Progenitor cell of endocrine pancreas (in vitro differentiated cells): ENCODE results near the gene TMEM170B. TPM values are rescaled to one million over a fixed set of nuclear protein-coding genes. Genes with fewer than 3 reads are reported as not detected.

ENCODE experiments used
- DNase-seq: peaks from one replicate; pipeline ENCODE4 v3.0.0; 2021; ENCODE audit warnings: low spot score; ENCODE audit not compliant: unreplicated experiment
- H3K27ac Mint-ChIP-seq: 2 replicates; pipeline ENCODE4 v1.8.0; 2021; ENCODE audit warnings: mild to moderate bottlenecking, moderate library complexity, mixed read lengths
- H3K27me3 Mint-ChIP-seq: 2 replicates; pipeline ENCODE4 v1.8.0; 2021; ENCODE audit warnings: mixed read lengths
- H3K36me3 Mint-ChIP-seq: 2 replicates; pipeline ENCODE4 v1.8.0; 2022; ENCODE audit warnings: mixed read lengths; ENCODE audit not compliant: insufficient read depth
- H3K4me1 Mint-ChIP-seq: 2 replicates; pipeline ENCODE4 v1.8.0; 2021; ENCODE audit warnings: low read depth, mixed read lengths
- H3K4me3 Mint-ChIP-seq: 2 replicates; pipeline ENCODE4 v1.8.0; 2021; ENCODE audit warnings: low read depth, mild to moderate bottlenecking, moderate library complexity, mixed read lengths
- H3K9me3 Mint-ChIP-seq: 2 replicates; pipeline ENCODE4 v1.8.0; 2021; ENCODE audit warnings: low read depth, mixed read lengths
- CTCF ChIP-seq: fragments of 200-600 bp; sonication (generic); IDR thresholded peaks from one replicate; pipeline ENCODE4 v1.5.0; 2021; ENCODE audit warnings: antibody characterized with exemption, mild to moderate bottlenecking; ENCODE audit not compliant: unreplicated experiment
- total RNA-seq: library from RNA; stranded (reverse); gene quantifications from 2 replicates; pipeline ENCODE4 v1.2.1, GENCODE V29; 2021

The TMEM170B gene
- total RNA-seq, 1 donor from 2014 or later: 7.6 TPM

DNA sequence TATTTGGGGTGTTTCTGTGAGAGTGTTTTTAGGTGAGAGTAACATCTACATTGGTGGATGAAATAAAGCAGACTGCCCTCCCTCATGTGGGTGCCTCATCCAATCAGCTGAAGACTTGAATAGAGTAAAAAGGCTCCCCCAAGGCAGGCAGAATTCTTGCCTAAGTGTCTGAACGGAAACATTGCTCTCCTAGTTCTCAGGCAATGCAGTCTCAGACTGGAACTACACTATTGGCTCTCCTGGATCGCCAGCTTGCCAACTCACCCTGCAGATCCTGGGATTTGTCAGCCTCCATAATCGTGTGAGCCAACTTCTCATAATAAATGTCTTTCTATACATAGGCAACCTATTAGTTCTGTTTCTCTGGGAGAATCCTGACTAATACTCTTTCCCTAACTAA is 5.5 kb upstream of the TMEM170B start:
- Mint-ChIP-seq H3K27me3 (peaks cover 23% of the 10 kb centered on the region), H3K4me1 (peaks cover 4% of the 10 kb centered on the region), H3K36me3 (no peaks in the 10 kb centered on the region), H3K9me3 (no peaks in the 10 kb centered on the region), H3K27ac (no peak overlapping the region), H3K4me3 (no peak overlapping the region)
- no peak for TF ChIP-seq CTCF
- DNase-seq: no peak

GRCh38 chr6:11534561-11534960 is 3.0 kb upstream of the TMEM170B start:
- H3K9me3 Mint-ChIP-seq: no peaks in the 10 kb centered on the region
- H3K4me1 Mint-ChIP-seq: peaks cover 7% of the 10 kb centered on the region
- H3K27ac Mint-ChIP-seq: no peak overlapping the region
- peaks cover 23% of the 10 kb centered on the region for H3K27me3 Mint-ChIP-seq
- no peak overlapping the region for H3K4me3 Mint-ChIP-seq
- TF ChIP-seq CTCF: no peak
- H3K36me3 Mint-ChIP-seq: no peaks in the 10 kb centered on the region
- no peak for DNase-seq

- Mint-ChIP-seq H3K4me3 (peak overlapping the region; percentile 12), H3K27me3 (peaks cover 18% of the 10 kb centered on the region), H3K4me1 (peaks cover 9% of the 10 kb centered on the region), H3K9me3 (no peaks in the 10 kb centered on the region), H3K36me3 (no peaks in the 10 kb centered on the region), H3K27ac (no peak overlapping the region)
- no peak for DNase-seq
- TF ChIP-seq CTCF: no peak
Measured at GRCh38 chr6:11535801-11536230, 1.7 kb upstream of the TMEM170B start.

DNA sequence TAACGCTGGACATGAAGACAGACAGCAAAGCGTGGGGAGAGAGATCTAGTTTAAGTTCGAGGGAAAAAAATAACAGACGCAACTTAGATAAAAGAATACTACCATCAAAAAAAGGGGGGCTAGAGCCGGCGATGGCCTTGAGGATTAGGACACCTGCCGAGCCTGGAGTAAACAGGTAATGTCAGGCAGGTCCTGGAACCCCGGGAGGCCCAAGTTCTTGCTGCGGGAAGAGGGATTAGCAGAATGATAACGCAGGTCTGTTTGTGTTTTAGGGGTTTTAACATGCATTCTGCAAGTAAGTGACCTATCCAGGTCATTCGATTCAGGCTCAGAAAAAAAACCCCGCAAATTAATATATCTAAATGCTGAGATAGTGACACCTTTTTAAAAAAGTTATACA is 754 bp upstream of the TMEM170B start:
- H3K4me3 Mint-ChIP-seq: peak overlapping the region; percentile 73
- no peak for DNase-seq
- H3K4me1 Mint-ChIP-seq: peaks cover 9% of the 10 kb centered on the region
- H3K36me3 Mint-ChIP-seq: no peaks in the 10 kb centered on the region
- no peak for TF ChIP-seq CTCF
- H3K9me3 Mint-ChIP-seq: no peaks in the 10 kb centered on the region
- H3K27ac Mint-ChIP-seq: peak overlapping the region; percentile 70
- peaks cover 15% of the 10 kb centered on the region for H3K27me3 Mint-ChIP-seq

GRCh38 chr6:11538052-11538818 is 686 bp downstream of the TMEM170B start:
- Mint-ChIP-seq H3K36me3 (no peaks in the 10 kb centered on the region), H3K27me3 (peaks cover 11% of the 10 kb centered on the region), H3K27ac (no peak overlapping the region), H3K9me3 (no peaks in the 10 kb centered on the region), H3K4me3 (peak overlapping the region; percentile 81), H3K4me1 (peaks cover 14% of the 10 kb centered on the region)
- peak; percentile 25 for DNase-seq
- TF ChIP-seq CTCF: no peak
